CD14-positive monocyte (primary cell): ENCODE data around the gene VASH1. TPM values are rescaled to one million over a fixed set of nuclear protein-coding genes. Genes with fewer than 3 reads are reported as not detected.

Source experiments
- DNase-seq, 3 donors: peaks; one replicate each; pipeline ENCODE4 v3.0.0-alpha.2; 2011 to 2022
- H2AFZ ChIP-seq: 2 replicates; pipeline ENCODE4 v1.6.0; 2012; ENCODE audit warnings: mild to moderate bottlenecking, low read depth, low read length, inconsistent platforms; ENCODE audit not compliant: insufficient read depth, poor library complexity, severe bottlenecking
- H3K27ac ChIP-seq, 2 donors: 1 replicate in 1 of 2; 2 replicates in 1 of 2; pipeline ENCODE4 v1.5.1; 2012 to 2013; ENCODE audit warnings: low read length in 2 of 2, control low read depth in 1 of 2, inconsistent platforms in 1 of 2, low read depth in 1 of 2, mild to moderate bottlenecking in 1 of 2
- H3K27me3 ChIP-seq, 2 donors: one replicate each; pipeline versions ENCODE4 v1.6.0 to v1.6.1; 2011 to 2013; ENCODE audit warnings: low read length in 2 of 2; ENCODE audit not compliant: control insufficient read depth in 2 of 2, insufficient read depth in 2 of 2
- H3K36me3 ChIP-seq, 2 donors: replicated peaks in 1 of 2; 1 replicate in 1 of 2; 2 replicates in 1 of 2; pipeline versions ENCODE4 v1.5.1 to v1.6.1; 2012 to 2013; ENCODE audit warnings: low read length in 2 of 2, control low read depth in 1 of 2, inconsistent platforms in 1 of 2, mild to moderate bottlenecking in 1 of 2; ENCODE audit not compliant: insufficient read depth in 2 of 2, control insufficient read depth in 1 of 2
- H3K4me1 ChIP-seq, 2 donors: 1 replicate in 1 of 2; 2 replicates in 1 of 2; pipeline versions ENCODE4 v1.5.1 to v1.6.1; 2012 to 2013; ENCODE audit warnings: low read length in 2 of 2, control low read depth in 1 of 2, inconsistent platforms in 1 of 2, mild to moderate bottlenecking in 1 of 2, moderate library complexity in 1 of 2; ENCODE audit not compliant: insufficient read depth in 2 of 2, control insufficient read depth in 1 of 2
- H3K4me2 ChIP-seq: replicated peaks from 2 replicates; pipeline ENCODE3; 2012; ENCODE audit warnings: low read length, moderate library complexity, mild to moderate bottlenecking; ENCODE audit not compliant: poor library complexity, severe bottlenecking; ENCODE audit errors: extremely low read depth
- H3K4me3 ChIP-seq, 3 experiments: fragments of 200-600 bp in 1 of 3; sonication (generic) in 1 of 3; replicated peaks in 1 of 3; 1 replicate in 2 of 3; 2 replicates in 1 of 3; pipeline ENCODE4 v1.5.1; 2011 to 2013; ENCODE audit warnings: low read length in 3 of 3, mild to moderate bottlenecking in 3 of 3, control low read depth in 2 of 3, low read depth in 2 of 3, inconsistent platforms in 1 of 3, moderate library complexity in 1 of 3
- H3K79me2 ChIP-seq: 2 replicates; pipeline ENCODE4 v1.6.0; 2012; ENCODE audit warnings: mild to moderate bottlenecking, control low read depth, inconsistent platforms, low read length, moderate library complexity; ENCODE audit not compliant: insufficient read depth
- H3K9ac ChIP-seq: 2 replicates; pipeline ENCODE4 v1.6.0; 2017; ENCODE audit warnings: low read length, mild to moderate bottlenecking; ENCODE audit not compliant: insufficient read depth, poor library complexity, severe bottlenecking
- H3K9me3 ChIP-seq, 2 donors: replicated peaks in 1 of 2; 1 replicate in 1 of 2; 2 replicates in 1 of 2; pipeline versions ENCODE4 v1.5.1 to v1.6.1; 2012 to 2013; ENCODE audit warnings: low read length in 2 of 2, control low read depth in 1 of 2; ENCODE audit not compliant: control insufficient read depth in 1 of 2, insufficient read depth in 1 of 2
- H4K20me1 ChIP-seq: 2 replicates; pipeline ENCODE4 v1.6.0; 2012; ENCODE audit warnings: mild to moderate bottlenecking, low read length, control low read depth, moderate library complexity; ENCODE audit not compliant: insufficient read depth
- H3K27ac Mint-ChIP-seq, 7 donors: one replicate each; pipeline ENCODE4 v1.8.0; 2020; ENCODE audit warnings: mild to moderate bottlenecking in 7 of 7, mixed read lengths in 7 of 7, moderate library complexity in 6 of 7, inconsistent platforms in 2 of 7
- H3K27me3 Mint-ChIP-seq, 3 donors: one replicate each; pipeline ENCODE4 v1.8.0; 2021 to 2022; ENCODE audit warnings: low read depth in 3 of 3, mild to moderate bottlenecking in 3 of 3, mixed read lengths in 3 of 3, moderate library complexity in 3 of 3, inconsistent platforms in 1 of 3
- H3K36me3 Mint-ChIP-seq, 2 donors: one replicate each; pipeline ENCODE4 v1.8.0; 2020; ENCODE audit warnings: mixed read lengths in 2 of 2, inconsistent platforms in 1 of 2, mild to moderate bottlenecking in 1 of 2
- H3K4me1 Mint-ChIP-seq: one replicate; pipeline ENCODE4 v1.8.0; 2020; ENCODE audit warnings: mild to moderate bottlenecking, mixed read lengths
- H3K4me3 Mint-ChIP-seq, 2 donors: one replicate each; pipeline ENCODE4 v1.8.0; 2020; ENCODE audit warnings: mild to moderate bottlenecking in 2 of 2, mixed read lengths in 2 of 2, moderate library complexity in 1 of 2
- H3K9me3 Mint-ChIP-seq, 7 donors: one replicate each; pipeline ENCODE4 v1.8.0; 2020 to 2022; ENCODE audit warnings: mixed read lengths in 7 of 7, mild to moderate bottlenecking in 6 of 7, moderate library complexity in 6 of 7, inconsistent platforms in 2 of 7
- WGBS: methylation state at CpG from one replicate; pipeline ENCODE4 v1.1.5; 2013; ENCODE audit warnings: missing lambda C conversion rate; ENCODE audit not compliant: insufficient coverage; 5-methylcytosine and 5-hydroxymethylcytosine counted together
- intact Hi-C, 2 donors: fragments of 100-400 bp; cut with micrococcal nuclease; formaldehyde crosslinking; loops; one replicate each; pipeline versions ENCODE4 v1.15.0 to v1.15.1; 2023
- polyA plus RNA-seq, 3 donors: library from polyadenylated mRNA; depleted of rRNA in 1 of 3; unstranded in 2 of 3; stranded (reverse) in 1 of 3; fragments of 300-500 nt in 2 of 3; fragments of >200 nt in 1 of 3; fragmentation: Illumina TruSeq in 2 of 3; gene quantifications; 1 replicate in 2 of 3; 2 replicates in 1 of 3; pipeline ENCODE4 v1.2.3, GENCODE V29; 2012 to 2021
- TF ChIP-seq, protein P1 (sequence below): fragments of 200-600 bp; IDR thresholded peaks from one replicate; pipeline ENCODE4 v1.8.0; 2022; ENCODE audit warnings: antibody characterized with exemption, mild to moderate bottlenecking

VASH1 gene
- polyA plus RNA-seq, 3 donors, result 2.5 to 10.5 (median 3.3) TPM

DNA sequence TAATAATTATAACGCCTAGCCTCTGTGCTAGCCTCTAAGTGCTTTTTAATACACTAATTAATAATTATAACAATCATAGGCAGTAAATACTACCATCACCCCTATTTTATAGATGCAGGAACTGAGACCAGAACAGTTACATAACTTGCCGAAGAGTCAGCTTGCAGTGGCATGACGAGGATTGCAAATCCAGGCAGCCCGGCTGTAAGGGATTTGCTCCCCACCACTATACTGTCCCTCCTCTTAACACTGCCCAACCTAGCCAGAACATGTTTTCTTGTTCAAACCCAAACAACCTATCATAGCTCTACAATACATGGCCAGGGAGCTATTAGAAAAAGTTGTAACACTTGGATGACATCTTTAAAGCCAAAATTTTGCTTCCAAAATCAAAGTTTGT, 33.9 kb upstream of the VASH1 start:
- Histone ChIP-seq H3K4me1 (peaks cover 53 to 56% of the 10 kb centered on the region in 2 donors), H4K20me1 (no peaks in the 10 kb centered on the region), H3K36me3 (no peaks in the 10 kb centered on the region), H3K4me2 (no peak overlapping the region), H2AFZ (peak overlapping the region; percentile 33), H3K4me3 (no peak overlapping the region), H3K9me3 (no peaks in the 10 kb centered on the region), H3K27ac (no peak overlapping the region), H3K27me3 (no peaks in the 10 kb centered on the region), H3K9ac (no peak overlapping the region), H3K79me2 (no peaks in the 10 kb centered on the region)
- Mint-ChIP-seq H3K27me3 (no peaks in the 10 kb centered on the region), H3K4me3 (no peak overlapping the region), H3K27ac (peak overlapping the region in 3 of 7 donors; percentile 49 to 65 (median 56)), H3K4me1 (peaks cover 64% of the 10 kb centered on the region), H3K36me3 (no peaks in the 10 kb centered on the region), H3K9me3 (no peaks in the 10 kb centered on the region)
- TF ChIP-seq, protein P1, sequence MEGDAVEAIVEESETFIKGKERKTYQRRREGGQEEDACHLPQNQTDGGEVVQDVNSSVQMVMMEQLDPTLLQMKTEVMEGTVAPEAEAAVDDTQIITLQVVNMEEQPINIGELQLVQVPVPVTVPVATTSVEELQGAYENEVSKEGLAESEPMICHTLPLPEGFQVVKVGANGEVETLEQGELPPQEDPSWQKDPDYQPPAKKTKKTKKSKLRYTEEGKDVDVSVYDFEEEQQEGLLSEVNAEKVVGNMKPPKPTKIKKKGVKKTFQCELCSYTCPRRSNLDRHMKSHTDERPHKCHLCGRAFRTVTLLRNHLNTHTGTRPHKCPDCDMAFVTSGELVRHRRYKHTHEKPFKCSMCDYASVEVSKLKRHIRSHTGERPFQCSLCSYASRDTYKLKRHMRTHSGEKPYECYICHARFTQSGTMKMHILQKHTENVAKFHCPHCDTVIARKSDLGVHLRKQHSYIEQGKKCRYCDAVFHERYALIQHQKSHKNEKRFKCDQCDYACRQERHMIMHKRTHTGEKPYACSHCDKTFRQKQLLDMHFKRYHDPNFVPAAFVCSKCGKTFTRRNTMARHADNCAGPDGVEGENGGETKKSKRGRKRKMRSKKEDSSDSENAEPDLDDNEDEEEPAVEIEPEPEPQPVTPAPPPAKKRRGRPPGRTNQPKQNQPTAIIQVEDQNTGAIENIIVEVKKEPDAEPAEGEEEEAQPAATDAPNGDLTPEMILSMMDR, result no peak
- intact Hi-C loops, result loop anchor here in 1 of 2 donors (10.0 kb wide), 1 partner anchor 367 kb away; the partner anchor contains the start of gene CIPC
- DNase-seq, result peak in 2 of 3 donors; percentile 22 to 44
- 0% methylated on average over 3 of the region's 4 CpGs for WGBS

DNA sequence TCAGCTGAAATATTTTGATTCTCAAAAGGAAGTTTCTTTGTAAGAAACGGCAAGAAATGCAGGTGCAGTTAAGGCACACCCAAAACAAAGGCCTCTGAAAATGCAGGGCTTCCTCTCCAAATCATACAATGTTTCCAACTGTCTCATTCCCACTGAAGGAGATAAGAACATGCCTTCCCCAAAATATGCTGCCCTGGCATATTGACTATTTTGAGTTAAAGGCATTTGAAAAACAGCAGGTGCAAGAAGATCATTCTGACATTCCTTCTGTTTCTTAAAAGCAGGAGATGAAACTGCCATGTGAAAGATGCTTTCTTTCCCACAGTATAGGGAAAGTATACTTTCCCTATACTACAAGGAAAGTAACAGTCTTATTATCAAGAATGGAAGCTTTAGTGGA, 33.4 kb upstream of the VASH1 start:
- no peaks in the 10 kb centered on the region for H3K79me2 ChIP-seq
- H3K27ac Mint-ChIP-seq, result peak overlapping the region in 2 of 7 donors; percentile 6 to 49
- H3K36me3 ChIP-seq, result no peaks in the 10 kb centered on the region
- TF ChIP-seq, protein P1, result no peak
- WGBS, result 0% methylated on average over 1 of the region's 1 CpG
- H3K36me3 Mint-ChIP-seq, result no peaks in the 10 kb centered on the region
- no peaks in the 10 kb centered on the region for H3K27me3 ChIP-seq
- H3K27ac ChIP-seq, result no peak overlapping the region
- H3K4me3 ChIP-seq, result no peak overlapping the region
- no peak overlapping the region for H3K4me3 Mint-ChIP-seq
- peaks cover 59% of the 10 kb centered on the region for H3K4me1 Mint-ChIP-seq
- peak overlapping the region; percentile 5 for H2AFZ ChIP-seq
- H3K9me3 Mint-ChIP-seq, result no peaks in the 10 kb centered on the region
- intact Hi-C loops, result loop anchor here in 1 of 2 donors (10.0 kb wide), 1 partner anchor 367 kb away; the partner anchor contains the start of gene CIPC
- peaks cover 50 to 51% of the 10 kb centered on the region in 2 donors for H3K4me1 ChIP-seq
- no peak overlapping the region for H3K9ac ChIP-seq
- H4K20me1 ChIP-seq, result no peaks in the 10 kb centered on the region
- no peaks in the 10 kb centered on the region for H3K27me3 Mint-ChIP-seq
- no peaks in the 10 kb centered on the region for H3K9me3 ChIP-seq
- DNase-seq, result no peak
- H3K4me2 ChIP-seq, result no peak overlapping the region
